ENCODE results near the gene FBLN2. TPM values are rescaled to one million over a fixed set of nuclear protein-coding genes. Genes with fewer than 3 reads are reported as not detected.

FBLN2 gene
- total and polyA plus RNA-seq, 10 of the 15 experiments (the other 5 are each of a cell fraction or from before 2014, with no cell fraction given), result 0.03 to 0.41 (median 0.12) TPM; not detected in 2

DNA sequence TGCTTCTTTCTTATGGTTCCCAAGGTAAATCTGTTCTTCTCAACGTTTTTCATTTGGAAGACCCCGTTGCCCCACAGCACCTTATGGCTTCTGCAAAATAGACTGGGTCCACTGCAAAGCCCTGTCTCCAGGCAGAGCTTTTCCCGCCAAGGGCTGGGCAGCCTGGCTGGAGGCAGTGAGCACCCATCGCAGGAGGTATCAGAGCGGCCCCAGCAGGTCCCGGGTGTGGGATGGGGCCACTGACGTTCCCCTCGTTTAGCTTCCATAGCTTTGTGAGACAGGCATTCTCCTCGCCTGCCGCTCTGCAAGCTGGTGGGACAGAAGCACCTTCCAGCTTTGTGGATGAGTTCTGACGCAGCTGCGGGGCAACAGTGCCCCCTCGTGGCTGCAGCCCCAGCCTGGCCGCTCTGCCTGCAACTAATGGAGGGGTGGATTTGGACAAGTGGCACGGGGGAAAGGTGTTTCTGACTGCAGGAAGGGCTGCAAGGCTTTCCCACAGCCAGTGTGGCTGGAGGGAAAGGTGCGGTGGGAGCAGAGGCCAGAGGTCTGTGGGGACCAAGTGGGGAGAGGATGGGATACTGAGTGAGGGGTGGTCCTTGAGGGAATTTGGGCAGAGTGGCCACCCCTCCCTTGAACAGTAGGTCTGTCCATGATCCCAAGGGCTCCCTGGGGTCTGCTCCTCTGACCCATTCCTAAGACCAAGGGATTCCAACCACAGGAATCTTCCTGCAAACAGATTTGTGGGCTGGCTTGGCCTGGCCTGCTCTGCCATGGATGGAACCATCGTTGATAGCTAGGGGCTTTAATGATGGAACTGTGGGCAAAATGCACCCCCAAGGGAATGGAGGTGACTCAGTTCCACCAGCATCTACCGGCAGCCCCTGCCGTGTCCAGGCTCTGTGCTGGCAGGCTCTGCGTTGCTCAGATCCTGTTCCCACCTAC lies 99.4 kb downstream of the FBLN2 start:
- ChIA-PET RAD21 (ENCODE audit: unreplicated experiment) (interaction anchor here (0.7 to 3.0 kb wide), 7 partner anchors 10 to 556 kb away, joined by 3 to 79 read pairs (median 3); partner anchors contain the start of gene HDAC11), POLR2A (interaction anchor here (0.6 kb wide), 1 partner anchor 150 kb away, joined by 3 read pairs; no protein-coding TSS in a partner anchor), SMC1A (ENCODE audit: uncharacterized antibody, unreplicated experiment) (interaction anchor here (0.7 to 7.4 kb wide), 7 partner anchors 9 to 555 kb away, joined by 3 to 62 read pairs (median 4); no protein-coding TSS in a partner anchor), CTCF (interaction anchor here (0.6 to 10.4 kb wide), 29 partner anchors 8 to 744 kb away, joined by 3 to 231 read pairs (median 5); partner anchors contain the start of gene HDAC11)
- FAIRE-seq (peak; percentile 64), DNase-seq (ENCODE audit: low read depth, low spot score) (no peak), ATAC-seq (peak; percentile 88)
- Histone ChIP-seq H3K4me2 (ENCODE audit: control insufficient read depth, insufficient read depth) (no peak overlapping the region), H3K4me1 (ENCODE audit: control insufficient read depth, insufficient read depth, low read length) (no peaks in the 10 kb centered on the region), H3K27me3 (replicated peaks in 1 of 2; ENCODE audit: control insufficient read depth in 2 of 2, insufficient read depth in 2 of 2, low read length in 1 of 2) (peaks cover 2 to 6% of the 10 kb centered on the region in 2 experiments; a peak in 2 of 4 replicates), H3K9me3 (replicated peaks; ENCODE audit: control insufficient read depth, insufficient read depth, low read length) (no peaks in the 10 kb centered on the region), H4K20me1 (ENCODE audit: control insufficient read depth, insufficient read depth) (no peaks in the 10 kb centered on the region), H3K27ac (ENCODE audit: control insufficient read depth, insufficient read depth) (no peak overlapping the region), H3K79me2 (ENCODE audit: control insufficient read depth, insufficient read depth, low read length) (no peaks in the 10 kb centered on the region), H2AFZ (ENCODE audit: control insufficient read depth, low read depth, low read length) (no peak overlapping the region), H3K36me3 (ENCODE audit: control insufficient read depth in 2 of 2, insufficient read depth in 2 of 2, low read length in 1 of 2) (no peaks in the 10 kb centered on the region), H3K4me3 (no peak overlapping the region), H3K9ac (ENCODE audit: control insufficient read depth, insufficient read depth, low read length) (no peak overlapping the region)
- intact Hi-C loops (cut with micrococcal nuclease; ENCODE audit: unreplicated experiment), result loop anchor here (1.0 kb wide), 2 partner anchors 148 to 152 kb away; no protein-coding TSS in a partner anchor
- WGBS (ENCODE audit: insufficient coverage, insufficient replicate concordance, low lambda C conversion rate, missing lambda C conversion rate), result 4% methylated on average over 20 of the region's 20 CpGs
- in situ Hi-C loops (cut with MboI), result loop anchor here (5.0 kb wide), 1 partner anchor 151 kb away; no protein-coding TSS in a partner anchor
- no TSS peak for BruUV-seq (replicated peaks)
- peak; percentile 76; the same call in 1 of the 2 replicates for TF ChIP-seq RB1 (IDR thresholded peaks at IDR 0.05; ENCODE audit: borderline replicate concordance)
- TF ChIP-seq KLF5 (IDR thresholded peaks at IDR 0.05; ENCODE audit: partially characterized antibody), result peak; percentile 73
- TF ChIP-seq IKZF1 (conservative IDR thresholded peaks at IDR 0.05), result 0 out of 2 replicates have a peak, but pooled peaks have one; percentile 19
- TF ChIP-seq RELA (IDR thresholded peaks at IDR 0.05; ENCODE audit: borderline replicate concordance, partially characterized antibody), result peak; percentile 24
- TF ChIP-seq FOXK2 (IDR thresholded peaks at IDR 0.05), result peak; percentile 88
- TF ChIP-seq, protein P1, sequence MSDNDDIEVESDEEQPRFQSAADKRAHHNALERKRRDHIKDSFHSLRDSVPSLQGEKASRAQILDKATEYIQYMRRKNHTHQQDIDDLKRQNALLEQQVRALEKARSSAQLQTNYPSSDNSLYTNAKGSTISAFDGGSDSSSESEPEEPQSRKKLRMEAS (IDR thresholded peaks at IDR 0.05; ENCODE audit: low read depth, low read length), result no peak; the same call in 1 of the 2 replicates
- TF ChIP-seq KAT2A (conservative IDR thresholded peaks at IDR 0.05; ENCODE audit: control insufficient read depth, low read depth, low read length), result no peak
- TF ChIP-seq RAD21 (IDR thresholded peaks at IDR 0.05; ENCODE audit: insufficient read depth, low read depth, low read length), result peak; percentile 92
- TF ChIP-seq SMC3 (IDR thresholded peaks at IDR 0.05; ENCODE audit: borderline replicate concordance, low read length), result peak; percentile 93
- TF ChIP-seq EZH2 (IDR thresholded peaks at IDR 0.05; ENCODE audit: borderline replicate concordance, control insufficient read depth, low read depth, low read length), result no peak
- TF ChIP-seq, protein P2, sequence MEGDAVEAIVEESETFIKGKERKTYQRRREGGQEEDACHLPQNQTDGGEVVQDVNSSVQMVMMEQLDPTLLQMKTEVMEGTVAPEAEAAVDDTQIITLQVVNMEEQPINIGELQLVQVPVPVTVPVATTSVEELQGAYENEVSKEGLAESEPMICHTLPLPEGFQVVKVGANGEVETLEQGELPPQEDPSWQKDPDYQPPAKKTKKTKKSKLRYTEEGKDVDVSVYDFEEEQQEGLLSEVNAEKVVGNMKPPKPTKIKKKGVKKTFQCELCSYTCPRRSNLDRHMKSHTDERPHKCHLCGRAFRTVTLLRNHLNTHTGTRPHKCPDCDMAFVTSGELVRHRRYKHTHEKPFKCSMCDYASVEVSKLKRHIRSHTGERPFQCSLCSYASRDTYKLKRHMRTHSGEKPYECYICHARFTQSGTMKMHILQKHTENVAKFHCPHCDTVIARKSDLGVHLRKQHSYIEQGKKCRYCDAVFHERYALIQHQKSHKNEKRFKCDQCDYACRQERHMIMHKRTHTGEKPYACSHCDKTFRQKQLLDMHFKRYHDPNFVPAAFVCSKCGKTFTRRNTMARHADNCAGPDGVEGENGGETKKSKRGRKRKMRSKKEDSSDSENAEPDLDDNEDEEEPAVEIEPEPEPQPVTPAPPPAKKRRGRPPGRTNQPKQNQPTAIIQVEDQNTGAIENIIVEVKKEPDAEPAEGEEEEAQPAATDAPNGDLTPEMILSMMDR (IDR thresholded peaks at IDR 0.05 in 2 of 3, conservative IDR thresholded peaks at IDR 0.05 in 1 of 3; ENCODE audit: control insufficient read depth in 2 of 3, extremely low read depth in 1 of 3, insufficient read depth in 1 of 3, low read depth in 3 of 3, low read length in 3 of 3), result peak; percentile 97 to 99 (median 98)
- peak; percentile 59 for TF ChIP-seq ATF7 (IDR thresholded peaks at IDR 0.05; ENCODE audit: low read depth)
- 0 out of 2 replicates have a peak, but pooled peaks have one; percentile 24 for TF ChIP-seq CHD2 (IDR thresholded peaks at IDR 0.05; ENCODE audit: borderline replicate concordance, low read depth, low read length)
- TF ChIP-seq POU2F2 (IDR thresholded peaks at IDR 0.05; ENCODE audit: borderline replicate concordance, low read depth, low read length), result peak; percentile 37; the same call in 1 of the 3 replicates
- 0 out of 2 replicates have a peak, but pooled peaks have one; percentile 22 for TF ChIP-seq CREB1 (IDR thresholded peaks at IDR 0.05; ENCODE audit: low read depth)
- TF ChIP-seq, protein P3, sequence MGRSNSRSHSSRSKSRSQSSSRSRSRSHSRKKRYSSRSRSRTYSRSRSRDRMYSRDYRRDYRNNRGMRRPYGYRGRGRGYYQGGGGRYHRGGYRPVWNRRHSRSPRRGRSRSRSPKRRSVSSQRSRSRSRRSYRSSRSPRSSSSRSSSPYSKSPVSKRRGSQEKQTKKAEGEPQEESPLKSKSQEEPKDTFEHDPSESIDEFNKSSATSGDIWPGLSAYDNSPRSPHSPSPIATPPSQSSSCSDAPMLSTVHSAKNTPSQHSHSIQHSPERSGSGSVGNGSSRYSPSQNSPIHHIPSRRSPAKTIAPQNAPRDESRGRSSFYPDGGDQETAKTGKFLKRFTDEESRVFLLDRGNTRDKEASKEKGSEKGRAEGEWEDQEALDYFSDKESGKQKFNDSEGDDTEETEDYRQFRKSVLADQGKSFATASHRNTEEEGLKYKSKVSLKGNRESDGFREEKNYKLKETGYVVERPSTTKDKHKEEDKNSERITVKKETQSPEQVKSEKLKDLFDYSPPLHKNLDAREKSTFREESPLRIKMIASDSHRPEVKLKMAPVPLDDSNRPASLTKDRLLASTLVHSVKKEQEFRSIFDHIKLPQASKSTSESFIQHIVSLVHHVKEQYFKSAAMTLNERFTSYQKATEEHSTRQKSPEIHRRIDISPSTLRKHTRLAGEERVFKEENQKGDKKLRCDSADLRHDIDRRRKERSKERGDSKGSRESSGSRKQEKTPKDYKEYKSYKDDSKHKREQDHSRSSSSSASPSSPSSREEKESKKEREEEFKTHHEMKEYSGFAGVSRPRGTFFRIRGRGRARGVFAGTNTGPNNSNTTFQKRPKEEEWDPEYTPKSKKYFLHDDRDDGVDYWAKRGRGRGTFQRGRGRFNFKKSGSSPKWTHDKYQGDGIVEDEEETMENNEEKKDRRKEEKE (IDR thresholded peaks at IDR 0.05), result peak; percentile 78

All from GM12878 (cell line).